Stimulated activated naive CD8-positive, alpha-beta T cell treated with anti-CD3 and anti-CD28 coated beads, Interleukin-15, Interleukin-2, amounts not matched to agents 100 U/mL and 50 U/mL, for 24 hours (primary cell): ENCODE data around the gene USP34.
A peak's percentile ranks its signal among the peaks of the same experiment; 100 is the strongest.

Experiments used
- ATAC-seq: fragments of 150-1000 bp; cut with Tn5 transposase; one replicate; pipeline ENCODE4 v1.10.0; 2021
- DNase-seq: peaks from one replicate; pipeline ENCODE4 v3.0.0; 2021

Gene USP34

DNA sequence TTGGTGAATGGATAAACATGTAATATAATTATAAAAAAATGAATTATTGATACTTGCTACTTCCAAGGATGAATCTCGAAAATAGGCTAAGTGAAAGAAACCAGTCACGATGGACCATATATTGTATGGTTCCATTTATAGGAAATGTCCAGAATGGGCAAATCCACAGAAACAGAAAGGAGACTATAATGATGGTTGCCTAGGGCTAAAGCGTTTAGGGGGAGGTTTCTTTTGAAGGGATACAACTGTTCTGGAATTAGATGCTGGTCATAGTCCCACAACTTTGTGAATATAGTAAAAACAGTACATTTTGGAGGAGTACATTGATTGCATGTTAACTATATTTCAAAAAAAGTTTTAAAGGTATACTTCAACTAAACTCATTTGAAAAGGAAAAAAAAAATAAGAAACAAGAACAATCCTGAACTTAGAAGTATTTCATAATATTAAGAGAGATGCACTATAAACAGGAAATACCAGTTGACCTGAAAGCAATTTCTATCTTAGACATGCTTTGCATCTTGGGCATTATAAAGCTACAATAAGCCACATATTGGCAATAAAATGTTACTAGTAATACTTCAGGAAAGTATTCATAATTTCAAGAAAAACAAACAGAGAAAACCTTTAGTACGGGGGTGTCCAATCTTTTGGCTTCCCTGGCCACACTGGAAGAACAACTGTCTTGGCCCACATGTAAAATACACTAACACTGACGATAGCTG, 178.9 kb downstream of the USP34 start:
- no peak for DNase-seq
- ATAC-seq, result no peak

DNA sequence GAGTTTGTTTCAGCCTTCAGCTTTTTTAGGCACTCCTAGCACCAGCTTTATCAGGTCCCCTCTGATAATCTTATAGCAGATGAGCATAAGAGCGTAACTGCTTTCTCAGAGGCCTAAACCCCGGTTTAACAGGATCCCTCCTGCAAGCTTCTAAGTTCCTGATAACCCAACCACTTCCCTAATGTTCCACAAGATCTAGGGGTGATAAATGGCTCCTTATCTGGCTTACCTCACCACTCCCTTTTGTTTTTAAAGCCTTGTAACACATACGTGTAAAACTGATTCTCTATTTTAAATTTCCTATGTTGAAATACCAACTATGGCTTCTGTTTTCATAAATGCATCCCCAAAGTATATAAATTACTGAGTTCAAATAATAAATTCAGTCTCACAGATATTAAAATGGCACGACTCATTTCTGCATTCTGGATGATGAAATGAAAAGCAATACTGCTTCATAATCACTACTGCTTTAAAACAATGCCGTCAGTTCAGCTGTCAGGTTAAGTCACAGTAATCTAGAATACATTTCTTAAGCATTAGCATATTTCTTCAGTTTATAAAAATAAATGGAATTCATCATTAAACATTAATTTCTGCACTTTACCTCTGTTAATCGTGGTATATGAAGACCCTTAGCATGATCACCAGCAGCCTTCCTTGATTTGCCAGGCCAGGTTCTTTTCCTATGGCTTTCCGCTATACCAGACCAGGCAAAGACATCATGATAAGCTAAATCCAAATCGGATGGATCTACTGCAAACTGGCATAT, 182.6 kb downstream of the USP34 start:
- no peak for ATAC-seq
- DNase-seq, result no peak

DNA sequence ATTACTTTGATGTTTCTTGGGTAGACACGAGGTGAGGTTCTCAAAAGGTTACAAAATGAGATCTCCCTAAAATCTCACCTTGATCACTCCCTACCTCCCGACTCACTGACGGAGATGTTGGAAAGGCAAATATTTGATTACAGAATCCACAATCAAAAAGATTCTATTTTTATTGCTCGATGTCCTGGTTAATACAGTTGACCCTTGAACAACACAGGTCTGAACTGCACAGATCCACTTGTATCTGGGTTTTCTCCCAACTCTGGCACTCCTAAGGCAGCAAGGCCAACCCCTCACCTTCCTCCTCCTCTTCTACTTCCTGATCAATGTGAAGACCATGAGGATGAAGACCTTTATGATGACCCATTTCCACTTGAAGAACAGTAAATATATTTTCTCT, 183.6 kb downstream of the USP34 start:
- ATAC-seq (no peak), DNase-seq (no peak)

DNA sequence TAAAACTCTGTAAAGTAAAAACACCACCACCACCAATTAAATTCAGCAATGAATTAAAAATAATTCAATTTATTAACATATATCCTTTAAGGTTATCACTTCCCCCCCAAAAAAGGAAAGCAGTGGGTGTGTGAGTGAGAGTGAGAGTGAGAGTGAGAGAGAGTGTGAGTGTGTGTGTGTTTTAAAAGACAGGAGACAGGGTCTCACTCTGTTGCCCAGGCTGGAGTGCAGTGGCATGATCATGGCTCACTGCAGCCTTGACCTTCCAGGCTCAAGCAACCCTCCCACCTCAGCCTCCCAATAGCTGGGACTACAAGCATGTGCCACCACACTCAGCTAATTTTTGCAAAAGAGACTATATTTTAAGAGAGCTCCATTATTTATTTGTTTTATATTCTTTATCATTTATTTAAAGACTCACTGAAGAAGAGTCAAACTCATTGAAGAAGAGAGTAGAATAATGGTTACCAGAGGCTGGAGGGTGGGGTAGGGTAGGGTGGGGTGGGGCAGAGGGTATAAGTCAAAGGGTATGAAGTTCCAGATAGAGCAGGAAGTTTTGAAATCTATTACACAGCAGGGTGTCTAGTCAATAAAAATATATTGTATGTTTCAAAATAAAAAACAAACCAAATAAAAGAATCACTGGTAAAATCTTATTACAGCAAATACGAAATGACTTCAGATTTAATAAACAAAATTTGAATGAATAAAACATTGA, 187.3 kb downstream of the USP34 start:
- ATAC-seq, result no peak
- no peak for DNase-seq

DNA sequence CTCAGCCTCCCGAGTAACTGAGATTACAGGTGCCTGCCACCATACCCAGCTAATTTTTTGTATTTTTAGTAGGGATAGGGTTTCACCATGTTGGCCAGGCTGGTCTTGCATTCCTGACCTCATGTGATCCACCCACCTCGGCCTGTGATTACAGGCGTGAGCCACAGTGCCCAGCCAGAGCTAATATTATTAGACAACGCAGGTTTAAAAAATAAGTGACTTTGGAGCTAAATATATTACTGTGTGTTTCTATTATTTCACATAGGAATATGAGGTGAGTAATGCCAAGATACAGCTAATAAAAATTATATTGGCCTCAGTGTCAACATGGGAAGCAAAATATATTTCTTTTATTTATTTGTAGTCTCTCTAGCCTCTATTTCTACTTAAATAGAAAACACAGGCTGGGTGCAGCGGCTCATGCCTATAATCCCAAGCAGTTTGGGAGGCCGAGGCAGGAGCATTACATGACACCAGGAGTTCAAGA, 188.7 kb downstream of the USP34 start:
- DNase-seq (no peak), ATAC-seq (no peak)

DNA sequence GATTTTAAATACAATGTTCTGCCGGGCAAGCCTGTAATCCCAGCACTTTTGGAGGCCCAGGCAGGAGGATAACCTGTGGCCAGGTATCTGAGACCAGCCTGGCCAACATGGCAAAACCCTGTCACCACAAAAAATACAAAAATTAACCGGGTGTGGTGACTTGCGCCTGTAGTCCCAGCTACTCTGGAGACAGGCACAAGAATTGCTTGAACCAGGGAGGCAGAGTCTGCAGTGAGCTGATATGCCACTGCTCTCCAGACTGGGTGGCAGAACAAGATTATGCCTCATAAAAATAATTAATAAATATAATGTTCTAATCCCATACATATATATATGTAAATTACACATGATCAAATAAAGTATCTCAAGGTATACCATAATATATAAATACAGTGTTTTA, 189.6 kb downstream of the USP34 start:
- ATAC-seq, result no peak
- no peak for DNase-seq

DNA sequence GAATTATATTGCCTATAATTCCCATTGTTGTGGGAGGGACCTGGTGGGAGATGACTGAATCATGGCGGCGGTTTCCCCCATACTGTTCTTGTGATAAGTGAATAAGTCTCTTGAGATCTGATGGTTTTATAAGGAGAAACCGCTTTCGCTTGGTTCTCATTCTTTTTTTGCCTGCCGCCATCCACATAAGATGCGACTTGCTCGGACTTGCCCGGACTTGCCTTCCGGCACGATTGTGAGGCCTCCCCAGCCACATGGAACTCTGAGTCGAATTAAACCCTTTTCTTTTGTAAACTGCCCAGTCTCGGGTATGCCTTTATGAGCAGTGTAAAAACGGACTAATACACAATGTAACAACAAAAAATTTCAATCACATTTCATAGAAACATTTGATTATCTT, 193.1 kb downstream of the USP34 start:
- DNase-seq (no peak), ATAC-seq (no peak)

DNA sequence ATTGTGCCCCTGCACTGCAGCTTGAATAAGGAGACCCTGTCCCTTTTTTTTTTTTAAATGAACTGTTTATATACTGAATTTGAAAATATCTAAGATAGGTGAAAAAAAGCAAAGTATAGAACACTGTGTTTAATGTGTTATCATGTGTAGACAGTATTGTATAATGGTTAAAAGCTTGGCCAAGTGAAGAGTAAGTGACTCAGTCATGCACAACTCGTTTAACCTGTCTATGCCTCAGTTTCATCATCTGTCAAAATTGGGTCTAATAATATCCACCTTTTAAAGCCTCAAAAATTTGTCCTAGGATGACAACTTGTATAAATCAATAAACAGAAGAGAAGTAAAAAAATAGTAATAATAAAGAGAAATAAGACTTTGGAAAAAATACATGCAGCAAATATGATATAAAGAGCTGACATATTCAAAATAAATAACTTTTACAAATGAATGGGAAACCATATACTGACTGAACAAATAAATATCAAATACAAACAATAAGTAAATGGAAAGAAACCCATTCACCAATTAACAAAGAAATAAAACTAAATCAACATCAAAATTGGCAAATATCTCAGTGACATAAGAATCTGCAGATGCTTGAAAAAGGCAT, 195.2 kb downstream of the USP34 start:
- DNase-seq (no peak), ATAC-seq (no peak)

DNA sequence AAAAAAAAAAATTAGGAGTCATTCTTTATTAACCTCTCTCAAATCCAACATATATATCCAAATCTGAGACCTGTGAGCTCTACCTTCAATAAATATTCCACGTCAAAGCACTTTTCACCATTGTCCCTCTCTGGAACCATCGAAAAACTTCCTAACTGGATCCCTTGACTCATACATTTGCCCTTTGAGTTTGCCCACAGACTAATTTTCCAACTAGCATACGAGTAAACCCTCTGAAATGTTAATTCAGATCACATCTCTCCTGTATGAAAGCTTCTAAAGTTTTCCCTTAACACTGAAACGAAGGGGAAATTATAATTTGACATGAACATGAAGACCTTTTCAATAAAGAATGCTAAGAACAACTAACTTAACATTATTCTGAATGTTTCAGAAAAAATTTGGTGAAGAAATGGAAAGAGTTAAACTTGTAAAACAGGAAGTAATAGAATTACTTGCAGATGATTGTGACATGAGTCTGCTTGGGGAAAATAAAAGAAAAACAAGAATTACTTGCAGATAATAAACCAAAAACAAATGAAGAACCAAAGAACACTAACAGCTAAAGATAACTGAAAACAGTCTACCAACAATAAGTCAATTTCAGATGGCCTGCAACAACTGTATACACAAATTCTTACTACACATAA, 198.3 kb downstream of the USP34 start:
- ATAC-seq (no peak), DNase-seq (no peak)

DNA sequence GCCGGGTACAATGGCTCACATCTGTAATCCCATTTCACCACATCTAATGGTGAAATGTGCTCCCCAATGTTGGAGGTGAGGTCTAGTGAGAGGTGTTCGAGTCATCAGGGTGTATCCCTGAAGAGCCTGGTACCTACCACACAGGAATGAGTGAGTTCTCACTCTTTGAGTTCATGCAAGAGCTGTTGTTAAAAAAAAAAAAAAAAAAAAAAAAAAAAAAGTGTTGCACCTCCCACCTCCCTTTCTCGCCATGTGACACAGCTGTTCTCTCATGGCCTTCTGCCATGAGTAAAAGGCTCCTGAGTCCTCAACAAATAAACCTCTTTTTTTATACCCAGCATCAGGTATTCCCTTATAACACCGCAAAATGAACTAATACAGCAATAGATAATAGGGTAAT, 202.6 kb downstream of the USP34 start:
- ATAC-seq (peak; percentile 46), DNase-seq (no peak)

DNA sequence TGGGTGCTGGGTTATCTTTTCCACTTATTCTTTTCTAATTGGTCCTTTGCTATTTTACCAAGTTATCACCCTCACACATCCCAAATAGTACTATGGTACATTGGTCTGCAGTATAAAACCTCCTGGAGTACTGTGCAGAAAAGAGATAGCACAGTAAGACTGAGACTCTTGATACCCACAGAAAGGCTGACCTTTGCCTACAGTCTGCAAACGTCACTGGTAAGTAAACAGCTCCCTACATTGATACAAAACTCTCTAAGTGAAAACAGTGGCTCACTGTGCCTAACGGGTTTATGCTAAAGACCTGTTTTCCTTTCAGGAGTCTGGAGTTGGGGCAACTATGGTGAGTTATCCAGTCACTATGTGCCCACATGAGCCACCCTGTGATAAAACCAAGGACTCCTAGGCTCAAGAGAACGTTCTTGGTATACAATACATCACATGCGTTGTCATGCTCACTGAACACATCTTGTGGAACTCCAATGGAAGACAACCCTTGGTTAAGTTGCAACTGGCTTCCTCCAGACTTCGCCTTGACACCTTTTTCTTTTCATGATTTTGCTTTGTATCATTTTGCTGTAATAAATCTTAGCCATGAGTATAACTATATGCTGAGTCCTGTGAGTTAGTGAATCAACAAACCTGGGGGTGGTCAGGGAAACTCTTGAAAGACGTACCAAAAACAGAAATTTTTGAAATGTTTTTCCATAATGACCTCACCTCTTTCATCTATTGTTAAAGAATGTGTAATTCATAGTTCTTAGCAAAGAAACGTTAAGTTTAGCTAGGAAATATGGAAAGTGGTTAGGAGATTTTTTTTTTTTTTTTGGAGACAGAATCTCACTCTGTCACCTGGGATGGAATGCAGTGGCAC, 204.0 kb downstream of the USP34 start:
- no peak for ATAC-seq
- no peak for DNase-seq

DNA sequence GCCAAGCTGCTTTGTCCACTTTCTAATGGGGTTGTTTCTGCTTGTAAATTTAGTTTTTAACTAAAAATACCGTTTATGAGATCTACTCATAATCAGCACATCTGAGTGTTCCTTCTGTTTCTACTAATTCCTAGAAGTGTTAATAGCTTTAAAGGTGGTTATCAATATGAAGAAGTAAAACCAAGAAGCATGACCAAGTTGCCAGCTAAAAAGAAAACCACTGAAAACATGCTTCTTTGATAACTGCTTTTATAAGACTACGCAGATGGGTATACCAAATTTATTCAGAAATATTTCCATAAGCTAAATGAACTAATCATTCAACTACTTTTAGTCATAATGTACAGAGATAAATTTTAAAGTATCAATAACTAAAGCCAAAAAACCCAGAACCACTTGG, 207.1 kb downstream of the USP34 start:
- DNase-seq, result no peak

DNA sequence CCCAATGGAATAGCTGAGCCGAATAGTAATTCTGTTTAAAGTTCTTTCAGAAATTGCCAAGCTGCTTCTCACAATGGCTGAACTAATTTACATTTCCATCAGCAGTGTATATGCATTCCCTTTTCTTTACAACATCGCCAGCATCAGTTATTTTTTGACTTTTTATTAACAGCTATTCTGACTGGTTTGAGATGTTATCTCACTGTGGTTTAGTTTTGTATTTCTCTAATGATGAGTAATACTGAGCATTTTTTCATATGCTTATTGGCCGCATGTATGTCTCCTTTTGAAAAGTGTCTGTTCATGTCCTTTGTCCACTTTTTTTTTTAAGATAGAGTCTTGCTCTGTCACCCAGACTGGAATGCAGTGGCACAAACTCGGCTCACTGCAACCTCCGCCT, 208.2 kb downstream of the USP34 start:
- DNase-seq (no peak), ATAC-seq (no peak)

More for the DNA sequence above, 207.1 kb downstream of the USP34 start:
- ATAC-seq, result no peak

DNA sequence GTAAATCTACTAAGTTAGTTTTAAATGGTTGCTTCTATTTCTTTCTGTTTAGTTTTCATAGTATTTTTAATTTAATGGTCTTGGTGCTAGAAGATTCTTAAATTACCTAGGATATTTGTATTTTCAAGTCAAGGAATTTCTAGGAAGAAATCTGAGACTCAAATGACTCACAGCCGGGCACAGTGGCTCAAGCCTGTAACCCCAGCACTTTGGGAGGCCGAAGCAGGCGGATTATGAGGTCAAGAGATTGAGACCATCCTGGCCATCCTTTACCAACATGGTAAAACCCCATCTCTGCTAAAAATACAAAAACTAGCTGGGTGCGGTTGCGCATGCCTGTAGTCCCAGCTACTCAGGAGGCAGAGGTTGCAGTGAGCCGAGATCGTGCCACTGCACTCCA, 213.4 kb downstream of the USP34 start:
- ATAC-seq, result no peak
- no peak for DNase-seq

DNA sequence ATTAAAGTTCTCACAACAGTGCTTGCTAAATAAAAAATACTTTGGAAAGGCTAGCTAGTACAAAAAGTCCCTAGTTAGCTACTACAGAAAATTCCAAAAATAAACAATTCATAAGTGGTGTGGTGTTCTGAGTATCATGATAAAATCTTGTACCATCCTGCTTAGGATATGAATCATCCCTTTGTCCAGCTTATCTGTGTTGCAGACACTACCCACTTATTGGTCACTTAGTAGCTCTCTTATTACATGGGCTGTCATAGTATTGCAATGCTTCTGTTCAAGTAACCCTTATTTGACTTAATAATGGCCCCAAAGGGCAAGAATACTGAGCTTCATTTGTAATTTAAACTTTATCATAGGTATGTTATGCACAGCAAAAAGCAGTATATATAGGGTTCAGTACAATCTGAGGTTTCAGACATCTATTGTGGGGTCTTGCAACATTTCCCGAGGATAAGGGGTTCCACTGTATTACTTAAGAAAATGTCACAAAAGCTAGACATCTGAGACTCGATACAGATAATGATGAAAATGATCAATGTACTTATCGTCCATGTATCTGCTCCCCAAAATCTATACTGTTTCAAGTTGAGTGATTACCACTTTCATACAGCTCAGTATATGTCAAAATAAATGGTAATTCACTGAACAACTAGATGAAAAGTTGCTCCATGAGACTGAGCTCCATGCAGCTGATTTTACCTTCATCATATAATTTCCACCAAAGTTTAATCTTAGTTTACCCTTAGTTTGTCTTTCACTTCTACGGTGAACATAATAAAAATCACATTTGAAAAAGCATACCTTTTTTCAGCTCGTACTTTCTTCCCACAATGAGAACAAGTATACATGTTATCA, 215.1 kb downstream of the USP34 start:
- ATAC-seq (no peak), DNase-seq (no peak)

DNA sequence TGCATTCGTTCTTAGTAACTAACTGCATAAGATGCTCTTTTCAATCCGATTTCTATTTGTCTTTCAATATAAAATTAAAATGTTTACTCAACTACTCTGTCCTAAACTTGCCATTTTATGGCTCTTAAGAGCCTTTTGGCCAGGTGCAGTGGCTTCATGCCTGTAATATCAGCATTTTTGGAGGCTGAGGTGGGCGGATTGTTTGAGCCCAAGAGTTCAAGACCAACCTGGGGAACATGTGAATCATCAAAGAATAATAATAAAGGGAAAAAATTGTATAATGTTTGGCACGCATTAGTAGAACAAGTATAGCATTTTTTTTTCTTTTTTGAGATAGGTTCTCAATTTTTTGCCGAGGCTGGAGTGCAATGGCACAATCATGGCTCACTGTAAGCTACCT, 216.4 kb downstream of the USP34 start:
- DNase-seq (no peak), ATAC-seq (no peak)

DNA sequence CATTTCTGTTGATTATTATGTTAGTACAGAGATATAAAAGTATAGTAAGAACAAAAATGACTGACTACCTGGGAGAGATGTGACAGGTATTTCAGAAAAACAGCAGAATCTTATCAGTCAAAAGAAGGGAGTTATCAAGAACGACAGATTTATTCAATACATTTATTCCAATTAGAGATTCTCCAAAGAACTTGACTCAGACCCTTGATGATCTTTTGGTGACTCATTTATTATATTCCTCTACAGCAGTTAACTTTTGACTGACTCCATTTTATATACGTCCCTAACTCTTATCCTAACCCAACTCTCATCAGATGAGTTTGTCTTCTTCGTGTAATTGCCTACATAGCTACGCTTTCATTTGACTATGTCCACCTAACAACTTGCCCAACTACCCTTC, 217.8 kb downstream of the USP34 start:
- DNase-seq (no peak), ATAC-seq (no peak)

DNA sequence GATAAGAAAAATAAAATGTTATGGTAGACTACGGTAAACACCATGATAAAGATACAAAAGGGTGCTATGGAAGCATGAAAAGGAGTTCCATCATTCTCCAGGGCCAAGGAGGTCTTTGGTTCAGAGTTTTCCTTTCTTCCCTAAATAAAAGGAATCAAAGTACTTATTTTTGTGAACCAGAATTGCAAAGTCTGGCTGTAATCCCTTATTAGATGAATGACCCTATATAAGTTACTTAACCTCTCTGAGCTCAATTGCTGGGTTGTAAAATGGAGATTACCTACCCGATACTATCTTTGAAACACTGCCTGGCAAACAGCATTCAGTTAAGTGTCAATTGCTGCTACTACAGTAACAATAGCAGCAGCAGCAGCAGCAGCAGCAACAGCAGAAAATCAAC, 218.9 kb downstream of the USP34 start:
- no peak for DNase-seq
- ATAC-seq, result no peak

DNA sequence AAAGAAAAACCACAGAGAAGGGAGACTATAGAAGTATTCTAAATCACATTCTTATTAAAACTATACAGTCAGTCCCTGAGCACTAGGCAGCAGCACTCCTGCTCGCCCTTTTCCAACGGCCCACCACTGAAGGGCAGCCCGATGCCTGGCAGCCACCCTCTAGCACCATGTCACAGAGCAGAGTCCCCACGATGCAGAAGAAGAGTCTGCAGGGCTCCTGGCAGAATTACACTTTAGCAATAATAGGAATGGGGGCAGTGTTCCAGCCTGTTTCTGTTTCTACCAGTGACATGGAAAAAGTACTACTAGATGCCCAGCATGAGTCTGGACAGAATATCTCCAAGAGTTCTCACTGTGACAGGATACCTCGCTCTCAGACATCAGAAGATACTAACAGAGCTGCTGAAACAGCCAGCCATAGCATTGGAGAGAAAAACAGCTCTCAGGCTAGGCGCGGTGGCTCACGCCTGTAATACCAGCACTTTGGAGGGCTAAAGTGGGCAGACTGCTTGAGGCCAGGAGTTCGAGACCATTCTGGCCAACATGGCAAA, 221.3 kb downstream of the USP34 start:
- DNase-seq (no peak), ATAC-seq (no peak)
